GM23338 (cell line): ENCODE measurements around the gene IRX5.

Experiments used
- EZH2 ChIP-seq: fragments of 200-600 bp; sonication (generic); IDR thresholded peaks from one replicate; pipeline ENCODE4 v1.8.0; 2017; ENCODE audit warnings: antibody characterized with exemption, mild to moderate bottlenecking, low read depth; ENCODE audit not compliant: unreplicated experiment
- EZH2phosphoT487 ChIP-seq: fragments of 200-600 bp; sonication (generic); IDR thresholded peaks from one replicate; pipeline ENCODE4 v1.8.1; 2018; ENCODE audit warnings: antibody characterized with exemption; ENCODE audit not compliant: unreplicated experiment
- JUNB ChIP-seq: IDR thresholded peaks from one replicate; pipeline ENCODE4 v1.6.1; 2016; ENCODE audit warnings: antibody characterized with exemption; ENCODE audit not compliant: unreplicated experiment
- TF ChIP-seq, protein P1 (sequence below), 2 experiments: fragments of 200-600 bp in 1 of 2; sonication (generic) in 1 of 2; conservative IDR thresholded peaks; 2 replicates each; pipeline versions ENCODE4 v1.5.1 to v1.6.1; 2016 to 2017; ENCODE audit warnings: antibody characterized with exemption in 2 of 2, low read depth in 2 of 2, mild to moderate bottlenecking in 2 of 2, moderate library complexity in 1 of 2

- TF ChIP-seq EZH2 (no peak), JUNB (no peak), EZH2phosphoT487 (no peak)
- TF ChIP-seq, protein P1, sequence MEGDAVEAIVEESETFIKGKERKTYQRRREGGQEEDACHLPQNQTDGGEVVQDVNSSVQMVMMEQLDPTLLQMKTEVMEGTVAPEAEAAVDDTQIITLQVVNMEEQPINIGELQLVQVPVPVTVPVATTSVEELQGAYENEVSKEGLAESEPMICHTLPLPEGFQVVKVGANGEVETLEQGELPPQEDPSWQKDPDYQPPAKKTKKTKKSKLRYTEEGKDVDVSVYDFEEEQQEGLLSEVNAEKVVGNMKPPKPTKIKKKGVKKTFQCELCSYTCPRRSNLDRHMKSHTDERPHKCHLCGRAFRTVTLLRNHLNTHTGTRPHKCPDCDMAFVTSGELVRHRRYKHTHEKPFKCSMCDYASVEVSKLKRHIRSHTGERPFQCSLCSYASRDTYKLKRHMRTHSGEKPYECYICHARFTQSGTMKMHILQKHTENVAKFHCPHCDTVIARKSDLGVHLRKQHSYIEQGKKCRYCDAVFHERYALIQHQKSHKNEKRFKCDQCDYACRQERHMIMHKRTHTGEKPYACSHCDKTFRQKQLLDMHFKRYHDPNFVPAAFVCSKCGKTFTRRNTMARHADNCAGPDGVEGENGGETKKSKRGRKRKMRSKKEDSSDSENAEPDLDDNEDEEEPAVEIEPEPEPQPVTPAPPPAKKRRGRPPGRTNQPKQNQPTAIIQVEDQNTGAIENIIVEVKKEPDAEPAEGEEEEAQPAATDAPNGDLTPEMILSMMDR (conservative IDR thresholded peaks at IDR 0.05; ENCODE audit: low read depth in 2 of 2): no peak
Observed at GRCh38 chr16:54927125-54928015, 3.3 kb upstream of the IRX5 start.
